HepG2 (cell line): ENCODE results near the gene ZSWIM5. TPM values are rescaled to one million over a fixed set of nuclear protein-coding genes. Genes with fewer than 3 reads are reported as not detected.

Source experiments
- ETV5 ChIP-seq: IDR thresholded peaks from 2 replicates; pipeline ENCODE4 v1.6.1; 2018; ENCODE audit warnings: missing biosample characterization, missing genetic modification reagents, inconsistent platforms, borderline replicate concordance
- FOXK1 ChIP-seq: sonication (generic); formaldehyde crosslinking; IDR thresholded peaks from 2 replicates; pipeline ENCODE4 v1.4.0; 2020; ENCODE audit warnings: low read depth, missing genetic modification reagents, borderline replicate concordance
- HNRNPLL ChIP-seq: fragments of 200-400 bp; formaldehyde crosslinking; IDR thresholded peaks from 2 replicates; pipeline ENCODE4 v1.6.1; 2017; ENCODE audit warnings: mild to moderate bottlenecking, low read depth, low read length; ENCODE audit not compliant: poor library complexity, severe bottlenecking
- NBN ChIP-seq: fragments of 450-650 bp; conservative IDR thresholded peaks from 2 replicates; pipeline ENCODE4 v1.6.1; 2017
- NFYB ChIP-seq: sonication (generic); formaldehyde crosslinking; IDR thresholded peaks from 2 replicates; pipeline ENCODE4 v1.4.0; 2020; ENCODE audit warnings: missing genetic modification reagents
- PBX2 ChIP-seq: IDR thresholded peaks from 2 replicates; pipeline ENCODE4 v1.6.1; 2016; ENCODE audit warnings: control low read depth
- RFXAP ChIP-seq: sonication (generic); formaldehyde crosslinking; IDR thresholded peaks from 2 replicates; pipeline ENCODE4 v1.4.0; 2020; ENCODE audit warnings: missing genetic modification reagents, borderline replicate concordance
- TRAFD1 ChIP-seq: sonication (generic); formaldehyde crosslinking; IDR thresholded peaks from 2 replicates; pipeline ENCODE4 v1.5.1; 2020; ENCODE audit warnings: missing genetic modification reagents, mild to moderate bottlenecking, borderline replicate concordance
- ZBTB39 ChIP-seq: sonication (generic); formaldehyde crosslinking; IDR thresholded peaks from 2 replicates; pipeline ENCODE4 v1.5.0; 2020; ENCODE audit warnings: missing genetic modification reagents
- ZNF142 ChIP-seq: sonication (generic); formaldehyde crosslinking; IDR thresholded peaks from 2 replicates; pipeline ENCODE4 v1.4.0; 2020; ENCODE audit warnings: missing genetic modification reagents
- ZNF451 ChIP-seq: sonication (generic); formaldehyde crosslinking; IDR thresholded peaks from 2 replicates; pipeline ENCODE4 v1.5.0; 2020; ENCODE audit warnings: mild to moderate bottlenecking, missing genetic modification reagents
- ZNF567 ChIP-seq: sonication (generic); formaldehyde crosslinking; IDR thresholded peaks from 2 replicates; pipeline ENCODE4 v1.8.1; 2023; ENCODE audit warnings: mild to moderate bottlenecking, missing genetic modification reagents, borderline replicate concordance
- polyA plus RNA-seq, 8 experiments: library from polyadenylated mRNA; depleted of rRNA in 3 of 8; stranded (reverse) in 7 of 8; unstranded in 1 of 8; fragments of >200 nt; fragmentation: Illumina TruSeq in 4 of 8; extraction: Trizol in 4 of 8; gene quantifications; 2 replicates each; pipeline versions ENCODE4 v1.2.1 to v1.2.3, GENCODE V29; 2011 to 2016; ENCODE audit warnings: low read depth in 4 of 8, missing spikeins in 1 of 8, mixed read lengths in 1 of 8; ENCODE audit not compliant: insufficient read depth in 1 of 8
- total RNA-seq, 5 experiments: library from RNA; depleted of rRNA; stranded (reverse); fragments of >200 nt; fragmentation: Illumina TruSeq; extraction: Trizol; gene quantifications; 2 replicates each; pipeline ENCODE4 v1.2.3, GENCODE V29; 2016; ENCODE audit warnings: low read depth in 1 of 5
- TF ChIP-seq, protein P1 (sequence below): sonication (generic); formaldehyde crosslinking; IDR thresholded peaks from 2 replicates; pipeline ENCODE4 v1.5.1; 2020; ENCODE audit warnings: missing genetic modification reagents, mild to moderate bottlenecking, borderline replicate concordance

ZSWIM5 gene
- total and polyA plus RNA-seq, 2 of the 13 experiments (the other 11 are each of a cell fraction or from before 2014, with no cell fraction given): 11.0 to 20.6 TPM

GRCh38 chr1:45012639-45013278 is 193.6 kb downstream of the ZSWIM5 start (continued):
- TF ChIP-seq, protein P1, sequence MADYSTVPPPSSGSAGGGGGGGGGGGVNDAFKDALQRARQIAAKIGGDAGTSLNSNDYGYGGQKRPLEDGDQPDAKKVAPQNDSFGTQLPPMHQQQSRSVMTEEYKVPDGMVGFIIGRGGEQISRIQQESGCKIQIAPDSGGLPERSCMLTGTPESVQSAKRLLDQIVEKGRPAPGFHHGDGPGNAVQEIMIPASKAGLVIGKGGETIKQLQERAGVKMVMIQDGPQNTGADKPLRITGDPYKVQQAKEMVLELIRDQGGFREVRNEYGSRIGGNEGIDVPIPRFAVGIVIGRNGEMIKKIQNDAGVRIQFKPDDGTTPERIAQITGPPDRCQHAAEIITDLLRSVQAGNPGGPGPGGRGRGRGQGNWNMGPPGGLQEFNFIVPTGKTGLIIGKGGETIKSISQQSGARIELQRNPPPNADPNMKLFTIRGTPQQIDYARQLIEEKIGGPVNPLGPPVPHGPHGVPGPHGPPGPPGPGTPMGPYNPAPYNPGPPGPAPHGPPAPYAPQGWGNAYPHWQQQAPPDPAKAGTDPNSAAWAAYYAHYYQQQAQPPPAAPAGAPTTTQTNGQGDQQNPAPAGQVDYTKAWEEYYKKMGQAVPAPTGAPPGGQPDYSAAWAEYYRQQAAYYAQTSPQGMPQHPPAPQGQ: no peak
- no peak for TF ChIP-seq NBN
- no peak for TF ChIP-seq PBX2 (CRISPR knock-in tag)
- TF ChIP-seq RFXAP (CRISPR knock-in tag): no peak
- TF ChIP-seq ZNF142 (CRISPR knock-in tag): no peak
- no peak for TF ChIP-seq ZBTB39 (CRISPR knock-in tag)
- TF ChIP-seq TRAFD1: no peak
- 0 out of 2 replicates have a peak, but pooled peaks have one; percentile 22 for TF ChIP-seq NFYB (CRISPR knock-in tag)
- TF ChIP-seq ZNF451 (CRISPR knock-in tag): no peak
- TF ChIP-seq ZNF567 (CRISPR knock-in tag): peak; percentile 36; the same call in 1 of the 2 replicates
- TF ChIP-seq HNRNPLL: peak; percentile 19
- no peak for TF ChIP-seq FOXK1 (CRISPR knock-in tag)
- 0 out of 2 replicates have a peak, but pooled peaks have one; percentile 42 for TF ChIP-seq ETV5
